CD14-positive monocyte (primary cell): Measurements from ENCODE around the gene CCDC178. TPM values are rescaled to one million over a fixed set of nuclear protein-coding genes. Genes with fewer than 3 reads are reported as not detected.

Source experiments
- DNase-seq, 3 donors: peaks; one replicate each; pipeline ENCODE4 v3.0.0-alpha.2; 2011 to 2022
- H2AFZ ChIP-seq: 2 replicates; pipeline ENCODE4 v1.6.0; 2012; ENCODE audit warnings: mild to moderate bottlenecking, low read depth, low read length, inconsistent platforms; ENCODE audit not compliant: insufficient read depth, poor library complexity, severe bottlenecking
- H3K27ac ChIP-seq, 2 donors: 1 replicate in 1 of 2; 2 replicates in 1 of 2; pipeline ENCODE4 v1.5.1; 2012 to 2013; ENCODE audit warnings: low read length in 2 of 2, control low read depth in 1 of 2, inconsistent platforms in 1 of 2, low read depth in 1 of 2, mild to moderate bottlenecking in 1 of 2
- H3K27me3 ChIP-seq, 2 donors: one replicate each; pipeline versions ENCODE4 v1.6.0 to v1.6.1; 2011 to 2013; ENCODE audit warnings: low read length in 2 of 2; ENCODE audit not compliant: control insufficient read depth in 2 of 2, insufficient read depth in 2 of 2
- H3K36me3 ChIP-seq, 2 donors: replicated peaks in 1 of 2; 1 replicate in 1 of 2; 2 replicates in 1 of 2; pipeline versions ENCODE4 v1.5.1 to v1.6.1; 2012 to 2013; ENCODE audit warnings: low read length in 2 of 2, control low read depth in 1 of 2, inconsistent platforms in 1 of 2, mild to moderate bottlenecking in 1 of 2; ENCODE audit not compliant: insufficient read depth in 2 of 2, control insufficient read depth in 1 of 2
- H3K4me1 ChIP-seq, 2 donors: 1 replicate in 1 of 2; 2 replicates in 1 of 2; pipeline versions ENCODE4 v1.5.1 to v1.6.1; 2012 to 2013; ENCODE audit warnings: low read length in 2 of 2, control low read depth in 1 of 2, inconsistent platforms in 1 of 2, mild to moderate bottlenecking in 1 of 2, moderate library complexity in 1 of 2; ENCODE audit not compliant: insufficient read depth in 2 of 2, control insufficient read depth in 1 of 2
- H3K4me2 ChIP-seq: replicated peaks from 2 replicates; pipeline ENCODE3; 2012; ENCODE audit warnings: low read length, moderate library complexity, mild to moderate bottlenecking; ENCODE audit not compliant: poor library complexity, severe bottlenecking; ENCODE audit errors: extremely low read depth
- H3K4me3 ChIP-seq, 3 experiments: fragments of 200-600 bp in 1 of 3; sonication (generic) in 1 of 3; replicated peaks in 1 of 3; 1 replicate in 2 of 3; 2 replicates in 1 of 3; pipeline ENCODE4 v1.5.1; 2011 to 2013; ENCODE audit warnings: low read length in 3 of 3, mild to moderate bottlenecking in 3 of 3, control low read depth in 2 of 3, low read depth in 2 of 3, inconsistent platforms in 1 of 3, moderate library complexity in 1 of 3
- H3K79me2 ChIP-seq: 2 replicates; pipeline ENCODE4 v1.6.0; 2012; ENCODE audit warnings: mild to moderate bottlenecking, control low read depth, inconsistent platforms, low read length, moderate library complexity; ENCODE audit not compliant: insufficient read depth
- H3K9ac ChIP-seq: 2 replicates; pipeline ENCODE4 v1.6.0; 2017; ENCODE audit warnings: low read length, mild to moderate bottlenecking; ENCODE audit not compliant: insufficient read depth, poor library complexity, severe bottlenecking
- H3K9me3 ChIP-seq, 2 donors: replicated peaks in 1 of 2; 1 replicate in 1 of 2; 2 replicates in 1 of 2; pipeline versions ENCODE4 v1.5.1 to v1.6.1; 2012 to 2013; ENCODE audit warnings: low read length in 2 of 2, control low read depth in 1 of 2; ENCODE audit not compliant: control insufficient read depth in 1 of 2, insufficient read depth in 1 of 2
- H4K20me1 ChIP-seq: 2 replicates; pipeline ENCODE4 v1.6.0; 2012; ENCODE audit warnings: mild to moderate bottlenecking, low read length, control low read depth, moderate library complexity; ENCODE audit not compliant: insufficient read depth
- H3K27ac Mint-ChIP-seq, 7 donors: one replicate each; pipeline ENCODE4 v1.8.0; 2020; ENCODE audit warnings: mild to moderate bottlenecking in 7 of 7, mixed read lengths in 7 of 7, moderate library complexity in 6 of 7, inconsistent platforms in 2 of 7
- H3K27me3 Mint-ChIP-seq, 3 donors: one replicate each; pipeline ENCODE4 v1.8.0; 2021 to 2022; ENCODE audit warnings: low read depth in 3 of 3, mild to moderate bottlenecking in 3 of 3, mixed read lengths in 3 of 3, moderate library complexity in 3 of 3, inconsistent platforms in 1 of 3
- H3K36me3 Mint-ChIP-seq, 2 donors: one replicate each; pipeline ENCODE4 v1.8.0; 2020; ENCODE audit warnings: mixed read lengths in 2 of 2, inconsistent platforms in 1 of 2, mild to moderate bottlenecking in 1 of 2
- H3K4me1 Mint-ChIP-seq: one replicate; pipeline ENCODE4 v1.8.0; 2020; ENCODE audit warnings: mild to moderate bottlenecking, mixed read lengths
- H3K4me3 Mint-ChIP-seq, 2 donors: one replicate each; pipeline ENCODE4 v1.8.0; 2020; ENCODE audit warnings: mild to moderate bottlenecking in 2 of 2, mixed read lengths in 2 of 2, moderate library complexity in 1 of 2
- H3K9me3 Mint-ChIP-seq, 7 donors: one replicate each; pipeline ENCODE4 v1.8.0; 2020 to 2022; ENCODE audit warnings: mixed read lengths in 7 of 7, mild to moderate bottlenecking in 6 of 7, moderate library complexity in 6 of 7, inconsistent platforms in 2 of 7
- CTCF ChIP-seq: fragments of 200-600 bp; IDR thresholded peaks from one replicate; pipeline ENCODE4 v1.8.0; 2022; ENCODE audit warnings: antibody characterized with exemption, mild to moderate bottlenecking
- WGBS: methylation state at CpG from one replicate; pipeline ENCODE4 v1.1.5; 2013; ENCODE audit warnings: missing lambda C conversion rate; ENCODE audit not compliant: insufficient coverage; 5-methylcytosine and 5-hydroxymethylcytosine counted together
- intact Hi-C, 2 donors: fragments of 100-400 bp; cut with micrococcal nuclease; formaldehyde crosslinking; loops; one replicate each; pipeline versions ENCODE4 v1.15.0 to v1.15.1; 2023
- polyA plus RNA-seq, 3 donors: library from polyadenylated mRNA; depleted of rRNA in 1 of 3; unstranded in 2 of 3; stranded (reverse) in 1 of 3; fragments of 300-500 nt in 2 of 3; fragments of >200 nt in 1 of 3; fragmentation: Illumina TruSeq in 2 of 3; gene quantifications; 1 replicate in 2 of 3; 2 replicates in 1 of 3; pipeline ENCODE4 v1.2.3, GENCODE V29; 2012 to 2021

CCDC178 gene
- polyA plus RNA-seq, 3 donors, result not detected

GRCh38 chr18:33099626-33100025 lies 340.9 kb downstream of the CCDC178 start:
- no peaks in the 10 kb centered on the region for H3K4me1 Mint-ChIP-seq

GRCh38 chr18:33097126-33097525 lies 343.4 kb downstream of the CCDC178 start:
- Mint-ChIP-seq H3K4me3 (no peak overlapping the region), H3K27me3 (no peaks in the 10 kb centered on the region), H3K27ac (no peak overlapping the region), H3K36me3 (no peaks in the 10 kb centered on the region), H3K4me1 (no peaks in the 10 kb centered on the region), H3K9me3 (no peaks in the 10 kb centered on the region)
- no peak for DNase-seq
- H3K4me2 ChIP-seq, result no peak overlapping the region
- H3K9ac ChIP-seq, result no peak overlapping the region
- H4K20me1 ChIP-seq, result no peaks in the 10 kb centered on the region
- no peak overlapping the region for H3K27ac ChIP-seq
- no peaks in the 10 kb centered on the region for H3K36me3 ChIP-seq
- H2AFZ ChIP-seq, result no peak overlapping the region
- no peak for TF ChIP-seq CTCF
- H3K27me3 ChIP-seq, result no peaks in the 10 kb centered on the region
- no peaks in the 10 kb centered on the region for H3K9me3 ChIP-seq
- intact Hi-C loops, result loop anchor here in 1 of 2 donors (5.0 kb wide), 1 partner anchor 50 kb away; no protein-coding TSS in a partner anchor
- H3K79me2 ChIP-seq, result no peaks in the 10 kb centered on the region
- no peak overlapping the region for H3K4me3 ChIP-seq
- H3K4me1 ChIP-seq, result no peaks in the 10 kb centered on the region
- no CpG with 5 or more reads among the region's 3 CpGs for WGBS

More at GRCh38 chr18:33099626-33100025, 340.9 kb downstream of the CCDC178 start:
- no peak for TF ChIP-seq CTCF
- intact Hi-C loops, result loop anchor here in 1 of 2 donors (5.0 kb wide), 1 partner anchor 52 kb away; no protein-coding TSS in a partner anchor
- no peak overlapping the region for H3K9ac ChIP-seq
- H2AFZ ChIP-seq, result no peak overlapping the region
- H3K36me3 ChIP-seq, result no peaks in the 10 kb centered on the region
- Mint-ChIP-seq H3K4me3 (no peak overlapping the region), H3K27me3 (no peaks in the 10 kb centered on the region), H3K27ac (no peak overlapping the region), H3K36me3 (no peaks in the 10 kb centered on the region), H3K9me3 (no peaks in the 10 kb centered on the region)
- DNase-seq, result no peak
- no peak overlapping the region for H3K4me3 ChIP-seq
- no peak overlapping the region for H3K4me2 ChIP-seq
- no peaks in the 10 kb centered on the region for H3K27me3 ChIP-seq
- no peaks in the 10 kb centered on the region for H3K9me3 ChIP-seq
- H3K79me2 ChIP-seq, result no peaks in the 10 kb centered on the region
- no peak overlapping the region for H3K27ac ChIP-seq
- no CpG with 5 or more reads among the region's 3 CpGs for WGBS
- no peaks in the 10 kb centered on the region for H4K20me1 ChIP-seq
- no peaks in the 10 kb centered on the region for H3K4me1 ChIP-seq
